GM10847 (cell line): ENCODE data around the gene FSTL4.

Source experiments
- POLR2A ChIP-seq: IDR thresholded peaks from 2 replicates; pipeline ENCODE4 v1.6.1; 2011; ENCODE audit not compliant: insufficient read length; ENCODE audit errors: extremely low read depth

FSTL4 gene

DNA sequence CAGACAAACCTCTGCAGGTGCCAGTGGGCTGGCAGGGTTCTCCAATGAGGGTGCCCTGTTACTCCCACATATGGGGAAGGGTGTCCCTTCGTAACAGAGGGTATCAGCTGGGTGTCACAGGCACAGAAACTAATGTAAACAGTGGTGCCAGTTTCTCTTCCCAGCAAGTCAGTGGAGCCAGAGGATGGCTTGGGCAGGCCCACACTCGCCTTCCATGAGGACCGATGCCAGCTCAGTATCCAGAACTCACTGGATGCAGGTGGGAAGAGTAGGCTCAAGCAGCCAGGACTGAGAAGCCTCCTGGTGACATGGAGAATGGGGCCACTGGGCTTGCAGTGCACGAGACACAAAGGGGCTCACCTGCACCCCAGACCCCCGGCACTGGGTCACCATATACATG, 30.4 kb downstream of the FSTL4 start:
- TF ChIP-seq POLR2A, result no peak

DNA sequence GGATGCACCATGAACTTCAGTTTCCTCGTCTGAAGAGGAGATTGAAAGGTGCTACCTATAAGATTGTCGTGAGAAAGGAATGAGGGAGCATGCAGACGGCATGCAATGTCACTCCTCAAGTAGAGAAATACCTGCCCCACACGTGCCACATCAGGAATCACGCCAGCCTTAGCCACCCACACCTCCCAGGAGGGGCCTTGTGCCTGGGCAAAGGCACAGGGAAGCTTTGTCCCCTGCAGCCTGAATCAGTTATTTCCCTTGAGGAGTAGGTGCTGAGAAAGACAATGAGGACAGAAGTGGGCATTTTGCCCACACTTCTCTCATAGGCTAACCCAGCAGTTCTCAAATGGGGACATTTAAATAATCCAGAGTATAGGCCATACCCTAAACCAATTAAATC, 31.0 kb downstream of the FSTL4 start:
- no peak for TF ChIP-seq POLR2A

DNA sequence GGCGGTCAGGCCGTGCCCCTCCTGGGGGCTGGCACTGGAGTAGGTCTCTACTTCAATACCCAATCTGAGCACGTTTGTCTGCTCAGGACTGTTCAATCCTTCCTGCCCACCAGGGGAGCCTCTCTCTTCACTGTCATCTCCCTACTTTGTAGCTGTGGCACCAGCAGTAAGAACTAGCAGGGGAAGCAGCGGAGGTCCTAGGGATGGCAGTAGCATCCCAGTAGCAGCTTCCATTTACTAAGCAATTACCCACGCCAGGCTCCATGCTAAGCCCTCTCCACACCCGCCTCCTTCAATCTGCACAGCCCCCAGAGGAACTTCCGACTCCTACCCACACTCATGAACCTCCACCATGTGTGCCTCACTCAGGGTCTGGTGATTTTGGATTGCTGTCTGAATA, 31.7 kb downstream of the FSTL4 start:
- TF ChIP-seq POLR2A, result no peak

GRCh38 chr5:133579766-133580165, 32.6 kb downstream of the FSTL4 start:
- no peak for TF ChIP-seq POLR2A

- TF ChIP-seq POLR2A, result no peak
Measured at GRCh38 chr5:133569347-133569746, 43.0 kb downstream of the FSTL4 start.

DNA sequence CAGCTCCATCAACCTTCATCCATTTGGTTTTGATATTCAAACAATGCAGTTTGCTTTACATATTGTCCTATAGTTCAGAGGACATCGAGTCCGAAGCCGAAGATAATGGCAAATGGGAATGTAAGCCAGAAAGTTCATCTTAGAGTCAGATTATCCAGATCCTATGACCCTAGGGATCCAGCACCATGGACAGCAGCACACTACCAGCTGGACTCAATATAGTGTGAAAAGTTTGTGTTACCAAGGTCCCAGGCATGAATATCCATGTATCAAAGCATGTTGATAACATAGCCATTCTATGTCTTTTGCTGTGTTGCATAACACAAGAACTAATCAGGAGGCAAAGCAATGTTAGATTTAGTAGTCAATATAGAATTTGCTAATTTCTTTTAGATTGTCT, 46.3 kb downstream of the FSTL4 start:
- no peak for TF ChIP-seq POLR2A

GRCh38 chr5:133564921-133565565, 47.3 kb downstream of the FSTL4 start:
- TF ChIP-seq POLR2A, result no peak

DNA sequence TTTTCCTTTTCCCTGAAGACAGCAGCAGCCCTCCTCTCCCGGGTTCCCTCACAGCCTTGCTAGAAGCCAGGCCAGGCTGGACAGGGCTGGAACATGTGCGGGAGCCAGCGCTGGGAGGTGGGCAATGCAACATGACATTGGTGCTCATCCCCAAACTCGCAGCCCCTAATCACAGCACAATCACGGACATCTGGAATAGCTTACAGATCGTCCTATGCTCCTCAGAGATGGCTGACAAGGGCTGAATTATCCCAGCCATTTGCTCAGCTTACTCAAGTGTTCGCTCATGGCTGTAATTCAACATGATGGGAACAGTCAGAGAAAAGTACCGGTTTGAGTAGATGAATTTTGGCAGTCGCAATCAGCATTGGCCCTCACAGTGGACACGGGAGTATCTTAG, 49.8 kb downstream of the FSTL4 start:
- TF ChIP-seq POLR2A, result no peak

GRCh38 chr5:133559960-133560359, 52.4 kb downstream of the FSTL4 start:
- no peak for TF ChIP-seq POLR2A

- TF ChIP-seq POLR2A, result no peak
Measured at GRCh38 chr5:133556551-133556950, 55.8 kb downstream of the FSTL4 start.

DNA sequence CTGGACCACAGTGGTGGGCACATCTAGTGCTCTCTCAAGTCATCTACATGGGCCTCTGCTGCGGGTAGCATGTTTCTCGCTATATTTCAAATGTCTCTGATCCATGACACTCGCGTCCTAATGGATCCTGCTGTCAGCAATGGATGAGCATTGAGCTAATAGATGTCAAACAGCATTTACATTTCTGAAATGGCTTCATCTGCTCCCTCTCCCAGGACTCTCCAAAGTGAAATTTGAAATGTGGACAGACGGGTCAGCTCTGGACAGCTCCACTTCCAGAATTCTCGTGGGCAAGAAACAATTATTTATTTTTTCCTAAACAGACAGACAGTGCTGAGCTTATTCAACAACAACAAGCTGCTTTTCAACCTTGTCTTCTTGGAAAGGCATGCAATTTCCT, 58.1 kb downstream of the FSTL4 start:
- no peak for TF ChIP-seq POLR2A

DNA sequence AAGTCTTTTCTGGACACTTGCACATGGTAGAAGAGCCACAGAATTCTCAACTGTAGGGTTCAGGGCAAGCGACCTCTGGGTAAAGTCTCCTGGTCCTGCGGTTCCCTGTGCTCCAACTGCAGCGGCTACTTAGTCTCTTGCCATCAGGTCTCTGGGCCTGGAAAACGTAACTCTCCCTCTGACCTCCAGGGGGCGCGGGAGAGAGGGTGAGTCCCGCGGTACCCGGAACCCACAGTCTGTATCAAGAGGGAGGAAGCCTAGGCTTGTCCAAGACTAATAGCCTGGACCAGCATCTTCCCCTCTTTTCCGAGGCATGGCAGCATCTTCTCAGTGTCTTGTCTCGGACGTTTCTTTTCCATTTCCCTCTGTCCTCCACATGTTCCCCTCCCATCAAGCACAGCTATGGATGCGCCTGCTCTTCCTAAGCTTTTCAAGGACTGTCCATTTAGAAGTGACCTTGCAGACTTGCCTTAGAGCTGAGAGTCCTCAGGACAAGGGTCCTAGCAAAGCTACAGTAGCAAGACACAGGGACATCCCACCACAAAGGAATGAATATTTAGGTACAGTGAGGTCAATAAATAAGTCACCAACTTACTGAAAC, 59.3 kb downstream of the FSTL4 start:
- no peak for TF ChIP-seq POLR2A

DNA sequence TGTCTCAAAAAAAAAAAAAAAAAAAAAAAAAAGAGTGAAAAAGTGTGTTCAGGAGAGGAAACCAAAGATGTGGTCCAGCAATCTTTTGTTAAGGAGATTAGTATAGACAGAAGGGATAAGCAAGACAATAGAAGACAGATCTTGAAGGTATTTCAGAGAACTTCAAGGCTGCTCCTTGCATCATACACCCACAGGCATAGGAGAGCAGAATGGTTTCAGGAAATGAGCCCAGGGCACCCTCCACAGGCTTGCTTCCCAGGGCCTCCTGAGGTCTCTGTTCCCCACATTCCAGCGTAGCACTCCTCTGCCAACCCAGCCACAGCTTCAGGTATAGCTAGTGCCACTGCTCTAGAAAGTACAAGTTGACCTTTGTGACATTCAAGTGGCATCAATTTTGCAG, 65.8 kb downstream of the FSTL4 start:
- TF ChIP-seq POLR2A, result no peak

GRCh38 chr5:133544346-133544745, 68.0 kb downstream of the FSTL4 start:
- no peak for TF ChIP-seq POLR2A

- TF ChIP-seq POLR2A, result no peak
Measured at GRCh38 chr5:133539818-133540217, 72.5 kb downstream of the FSTL4 start.

DNA sequence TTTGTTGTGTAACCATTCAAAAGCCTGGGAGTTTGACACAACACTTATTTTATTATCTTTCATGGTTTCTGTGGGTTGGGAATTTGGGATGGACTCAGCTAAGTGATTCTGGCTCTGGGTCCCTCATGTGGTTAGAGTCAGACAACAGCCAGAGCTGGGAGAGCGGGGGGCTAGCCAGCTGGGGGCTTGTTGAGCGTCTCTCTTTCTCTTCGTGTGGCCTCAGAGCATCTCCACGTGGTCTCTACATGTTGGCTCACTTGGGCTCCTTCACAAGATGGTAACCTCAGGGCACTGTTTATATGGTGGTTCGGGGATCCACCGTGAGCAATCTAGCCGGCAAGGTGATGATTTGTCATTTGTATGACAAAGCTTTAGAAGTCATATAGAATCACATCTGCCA, 73.6 kb downstream of the FSTL4 start:
- no peak for TF ChIP-seq POLR2A

DNA sequence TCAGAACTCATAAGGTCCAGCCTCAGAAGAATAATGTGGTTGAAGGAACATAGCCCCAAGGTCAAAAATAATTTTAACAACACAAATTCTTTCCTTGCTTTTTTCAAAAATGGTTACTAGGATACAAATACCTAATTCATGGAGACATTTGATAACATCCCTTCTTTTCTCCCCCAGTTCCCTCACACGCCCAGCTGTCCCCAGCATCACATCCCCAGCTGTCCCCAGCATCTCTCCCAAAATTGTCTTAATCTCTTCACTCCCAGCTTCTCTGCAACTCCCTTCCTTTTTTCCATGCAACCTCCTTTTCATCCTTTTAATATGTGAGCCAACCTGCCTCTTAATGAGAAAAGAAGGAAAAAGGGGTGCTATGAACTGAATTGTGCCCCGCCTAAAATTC, 77.8 kb downstream of the FSTL4 start:
- no peak for TF ChIP-seq POLR2A
